ENCODE data around the gene RAB7B.

The RAB7B gene

GRCh38 chr1:205950826-205951549 lies 52.2 kb downstream of the RAB7B start:
- TF ChIP-seq EZH2phosphoT487 (IDR thresholded peaks at IDR 0.05; ENCODE audit: borderline replicate concordance, low read length) (no peak), CTCF (IDR thresholded peaks at IDR 0.05; ENCODE audit: low read depth, low read length, poor library complexity, severe bottlenecking) (no peak)
- Histone ChIP-seq H3K27ac (ENCODE audit: low read depth, low read length) (no peak overlapping the region), H3K9me2 (replicated peaks; ENCODE audit: control insufficient read depth, low read length) (no peaks in the 10 kb centered on the region), H3K36me3 (ENCODE audit: control insufficient read depth, low read length) (no peaks in the 10 kb centered on the region), H3K4me2 (ENCODE audit: low read length) (no peak overlapping the region), H3F3A (ENCODE audit: control insufficient read depth, insufficient read depth) (no peaks in the 10 kb centered on the region), H3K4me3 (ENCODE audit: low read length) (no peak overlapping the region), H3K79me2 (ENCODE audit: control insufficient read depth, low read length) (no peaks in the 10 kb centered on the region), H3K27me3 (ENCODE audit: control insufficient read depth, low read length) (peaks cover 15% of the 10 kb centered on the region), H3K4me1 (ENCODE audit: control insufficient read depth, low read length) (no peaks in the 10 kb centered on the region), H4K20me1 (ENCODE audit: control insufficient read depth, insufficient read depth, low read depth, low read length) (no peaks in the 10 kb centered on the region), H3K9me3 (ENCODE audit: control insufficient read depth, insufficient read depth, low read length) (no peaks in the 10 kb centered on the region)

GRCh38 chr1:205950280-205950679 lies 52.9 kb downstream of the RAB7B start:
- no peak for TF ChIP-seq CTCF (IDR thresholded peaks at IDR 0.05; ENCODE audit: low read depth, low read length, poor library complexity, severe bottlenecking)
- TF ChIP-seq EZH2phosphoT487 (IDR thresholded peaks at IDR 0.05; ENCODE audit: borderline replicate concordance, low read length) = no peak
- H3K27ac ChIP-seq (ENCODE audit: low read depth, low read length) = no peak overlapping the region
- H3K4me1 ChIP-seq (ENCODE audit: control insufficient read depth, low read length) = no peaks in the 10 kb centered on the region
- H3K79me2 ChIP-seq (ENCODE audit: control insufficient read depth, low read length) = no peaks in the 10 kb centered on the region
- H3K9me2 ChIP-seq (replicated peaks; ENCODE audit: control insufficient read depth, low read length) = no peaks in the 10 kb centered on the region
- H4K20me1 ChIP-seq (ENCODE audit: control insufficient read depth, insufficient read depth, low read depth, low read length) = no peaks in the 10 kb centered on the region
- no peak overlapping the region for H3K4me2 ChIP-seq (ENCODE audit: low read length)
- no peak overlapping the region for H3K4me3 ChIP-seq (ENCODE audit: low read length)
- H3K36me3 ChIP-seq (ENCODE audit: control insufficient read depth, low read length) = no peaks in the 10 kb centered on the region
- H3K27me3 ChIP-seq (ENCODE audit: control insufficient read depth, low read length) = peaks cover 20% of the 10 kb centered on the region
- H3F3A ChIP-seq (ENCODE audit: control insufficient read depth, insufficient read depth) = no peaks in the 10 kb centered on the region
- H3K9me3 ChIP-seq (ENCODE audit: control insufficient read depth, insufficient read depth, low read length) = no peaks in the 10 kb centered on the region

- H4K20me1 ChIP-seq (ENCODE audit: control insufficient read depth, insufficient read depth, low read depth, low read length) = no peaks in the 10 kb centered on the region
- H3K27me3 ChIP-seq (ENCODE audit: control insufficient read depth, low read length) = peaks cover 25% of the 10 kb centered on the region
- no peaks in the 10 kb centered on the region for H3K4me1 ChIP-seq (ENCODE audit: control insufficient read depth, low read length)
- TF ChIP-seq EZH2phosphoT487 (IDR thresholded peaks at IDR 0.05; ENCODE audit: borderline replicate concordance, low read length) (no peak), CTCF (IDR thresholded peaks at IDR 0.05; ENCODE audit: low read depth, low read length, poor library complexity, severe bottlenecking) (no peak)
- H3F3A ChIP-seq (ENCODE audit: control insufficient read depth, insufficient read depth) = no peaks in the 10 kb centered on the region
- H3K9me2 ChIP-seq (replicated peaks; ENCODE audit: control insufficient read depth, low read length) = no peaks in the 10 kb centered on the region
- no peak overlapping the region for H3K27ac ChIP-seq (ENCODE audit: low read depth, low read length)
- H3K4me3 ChIP-seq (ENCODE audit: low read length) = no peak overlapping the region
- H3K9me3 ChIP-seq (ENCODE audit: control insufficient read depth, insufficient read depth, low read length) = no peaks in the 10 kb centered on the region
- no peaks in the 10 kb centered on the region for H3K79me2 ChIP-seq (ENCODE audit: control insufficient read depth, low read length)
- no peak overlapping the region for H3K4me2 ChIP-seq (ENCODE audit: low read length)
- H3K36me3 ChIP-seq (ENCODE audit: control insufficient read depth, low read length) = no peaks in the 10 kb centered on the region
Measured at GRCh38 chr1:205949753-205950152, 53.4 kb downstream of the RAB7B start.
